ENCODE results near the gene CORO2B. TPM values are rescaled to one million over a fixed set of nuclear protein-coding genes. Genes with fewer than 3 reads are reported as not detected.

The CORO2B gene
- total RNA-seq, 4 donors from 2014 or later, result 0.80 to 4.5 (median 2.3) TPM

DNA sequence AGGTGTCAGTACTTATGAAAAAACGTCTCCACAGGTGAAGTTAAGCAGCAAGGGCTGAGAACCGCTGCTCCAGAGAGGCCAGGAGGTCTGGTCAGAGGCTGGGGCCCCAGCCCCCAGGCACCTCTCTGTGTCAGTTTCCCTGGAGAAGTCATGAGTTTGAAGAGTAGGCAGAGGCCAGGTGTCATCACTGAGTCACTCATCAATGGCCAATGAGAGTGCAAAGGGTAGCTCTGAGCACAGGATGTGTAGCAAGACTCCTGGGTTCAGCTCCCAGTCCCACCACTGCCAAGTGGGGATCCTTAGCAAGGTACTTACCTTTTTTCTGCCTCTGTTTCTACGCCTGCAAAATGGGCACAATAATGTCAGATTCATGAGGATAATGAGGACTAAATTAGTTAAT lies 47.9 kb downstream of the CORO2B start:
- H3K4me3 ChIP-seq (ENCODE audit: low read depth, poor library complexity, severe bottlenecking), result no peak overlapping the region

GRCh38 chr15:68627476-68627875 lies 48.7 kb downstream of the CORO2B start:
- no peak for DNase-seq (ENCODE audit: low spot score in 2 of 2)
- 87 to 89% methylated on average over 7 of the region's 7 CpGs for whole genome bisulfite sequencing, 2 donors
- H3K4me3 ChIP-seq (ENCODE audit: low read depth, poor library complexity, severe bottlenecking), result no peak overlapping the region
- intact Hi-C loops (cut with DNase I; ENCODE audit: low total_unique reads), result no loop called here
- TF ChIP-seq POLR2A (IDR thresholded peaks at IDR 0.05), result no peak

More for the DNA sequence above, 47.9 kb downstream of the CORO2B start:
- DNase-seq (ENCODE audit: low spot score in 2 of 2), result no peak
- TF ChIP-seq POLR2A (IDR thresholded peaks at IDR 0.05), result no peak
- no peak for TF ChIP-seq CTCF (IDR thresholded peaks at IDR 0.05)
- 92 to 93% methylated on average over 3 of the region's 3 CpGs for WGBS, 2 donors
- intact Hi-C loops (cut with DNase I; ENCODE audit: low total_unique reads), result no loop called here

DNA sequence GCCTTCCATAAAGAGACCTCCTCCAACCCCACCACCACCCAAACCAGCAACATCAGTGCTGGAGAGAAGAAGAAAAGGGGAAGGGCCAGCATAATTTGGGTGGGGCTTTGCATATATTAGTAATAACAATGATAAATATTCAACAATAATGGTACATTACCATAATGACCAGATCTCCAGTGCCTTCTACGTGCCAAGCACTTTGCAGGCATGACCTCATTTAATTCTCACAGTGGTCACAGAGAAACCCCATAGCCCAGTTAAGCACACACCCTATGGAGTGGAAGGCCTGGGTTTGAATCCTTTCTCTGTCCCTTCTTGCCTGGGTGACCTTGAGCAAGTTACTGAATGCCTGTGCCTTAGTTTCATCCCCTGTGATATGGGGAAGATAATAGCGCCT lies 49.2 kb downstream of the CORO2B start:
- intact Hi-C loops (cut with DNase I; ENCODE audit: low total_unique reads), result no loop called here
- DNase-seq (ENCODE audit: low spot score in 2 of 2), result no peak
- TF ChIP-seq POLR2A (IDR thresholded peaks at IDR 0.05) (no peak), CTCF (IDR thresholded peaks at IDR 0.05) (no peak)
- 93 to 96% methylated on average over 2 of the region's 2 CpGs for WGBS, 2 donors
- H3K4me3 ChIP-seq (ENCODE audit: low read depth, poor library complexity, severe bottlenecking), result no peak overlapping the region

DNA sequence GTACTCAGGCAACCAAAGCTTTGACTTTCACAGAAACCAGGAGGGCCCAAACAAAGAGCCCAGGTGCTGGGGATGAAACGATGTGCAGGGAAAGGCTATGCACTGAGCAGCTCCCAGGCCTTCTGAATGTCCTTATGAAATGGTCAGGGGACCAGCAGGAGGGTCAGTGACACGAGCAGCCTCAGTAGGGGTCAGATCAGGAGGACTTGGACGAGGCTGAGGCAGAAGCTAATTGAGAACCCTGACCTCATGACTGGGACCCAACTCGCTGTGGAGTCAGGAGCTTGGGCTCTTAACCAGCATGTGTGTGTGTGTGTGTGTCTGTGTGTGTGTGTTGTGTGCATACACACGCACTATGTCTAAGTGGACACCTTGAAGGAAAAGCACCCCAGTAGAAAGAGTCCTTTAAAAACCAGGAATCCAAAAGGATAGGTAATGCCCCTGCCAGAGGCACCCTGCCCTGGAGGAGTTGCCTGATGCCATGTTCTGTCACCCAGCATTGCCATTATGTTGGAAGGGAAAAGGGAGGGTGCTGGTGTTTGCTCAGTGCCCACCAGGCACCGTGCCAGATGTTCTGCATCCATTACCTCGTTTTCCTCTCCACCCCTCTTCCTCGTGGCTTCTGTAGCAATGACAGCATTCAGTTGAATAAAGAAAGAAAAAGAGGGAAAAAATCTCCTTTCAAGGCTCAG lies 50.9 kb downstream of the CORO2B start:
- TF ChIP-seq POLR2A (IDR thresholded peaks at IDR 0.05) (no peak), CTCF (IDR thresholded peaks at IDR 0.05) (no peak)
- no peak overlapping the region for H3K4me3 ChIP-seq (ENCODE audit: low read depth, poor library complexity, severe bottlenecking)
- WGBS, 2 donors, result 62 to 69% methylated on average over 8 of the region's 8 CpGs
- intact Hi-C loops (cut with DNase I; ENCODE audit: low total_unique reads), result no loop called here
- DNase-seq (ENCODE audit: low spot score in 2 of 2), result no peak

DNA sequence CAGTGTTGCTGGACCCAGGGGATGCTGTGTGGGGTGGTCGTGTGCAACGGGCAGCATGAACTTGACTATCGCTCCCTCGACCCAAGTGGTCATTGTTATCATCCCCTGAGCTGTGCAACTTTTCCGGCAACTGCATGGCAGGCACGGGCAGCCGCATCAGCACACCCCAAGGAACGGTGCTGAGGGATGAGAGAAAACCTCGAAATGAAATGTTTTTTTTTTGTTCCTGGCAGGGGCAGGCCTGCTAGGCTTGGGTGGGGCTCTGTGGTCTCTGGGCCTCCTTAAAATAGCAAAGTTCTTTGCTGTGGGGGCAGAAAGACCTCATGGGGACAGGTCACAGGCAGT lies 51.4 kb downstream of the CORO2B start:
- no peak for DNase-seq (ENCODE audit: low spot score in 2 of 2)
- H3K4me3 ChIP-seq (ENCODE audit: low read depth, poor library complexity, severe bottlenecking), result no peak overlapping the region
- WGBS, 2 donors, result 72 to 77% methylated on average over 9 of the region's 9 CpGs
- no peak for TF ChIP-seq CTCF (IDR thresholded peaks at IDR 0.05)
- TF ChIP-seq POLR2A (IDR thresholded peaks at IDR 0.05), result no peak
- intact Hi-C loops (cut with DNase I; ENCODE audit: low total_unique reads), result no loop called here

- WGBS, 2 donors, result 88 to 94% methylated on average over 7 to 8 of the region's 8 CpGs
- TF ChIP-seq CTCF (IDR thresholded peaks at IDR 0.05) (no peak), POLR2A (IDR thresholded peaks at IDR 0.05) (no peak)
- no peak overlapping the region for H3K4me3 ChIP-seq (ENCODE audit: low read depth, poor library complexity, severe bottlenecking)
- DNase-seq (ENCODE audit: low spot score in 2 of 2), result no peak
- intact Hi-C loops (cut with DNase I; ENCODE audit: low total_unique reads), result no loop called here
Measured at GRCh38 chr15:68630836-68631235, 52.0 kb downstream of the CORO2B start.
